B cell (primary cell): ENCODE results near the gene HIP1.

ENCODE experiments used
- CTCF ChIP-seq: fragments of 200-600 bp; IDR thresholded peaks from one replicate; pipeline ENCODE4 v1.8.0; 2022; ENCODE audit warnings: antibody characterized with exemption, mild to moderate bottlenecking
- EZH2 ChIP-seq: IDR thresholded peaks from 2 replicates; pipeline ENCODE4 v1.6.1; 2012; ENCODE audit warnings: borderline replicate concordance, low read depth, mild to moderate bottlenecking, moderate library complexity, low read length; ENCODE audit not compliant: insufficient read depth, poor library complexity, severe bottlenecking

- TF ChIP-seq CTCF = no peak
- no peak for TF ChIP-seq EZH2
Measured at GRCh38 chr7:75572396-75572795, 166.3 kb downstream of the HIP1 start.
